Ovary (tissue), 9 donors: ENCODE results near the gene DOCK4. TPM values are rescaled to one million over a fixed set of nuclear protein-coding genes. Genes with fewer than 3 reads are reported as not detected.

ENCODE experiments used
- DNase-seq, 5 donors: peaks; one replicate each; pipeline ENCODE4 v3.0.0-alpha.2; 2019 to 2020
- H3K27ac ChIP-seq, 2 donors: fragments of 200-600 bp; one replicate each; pipeline versions ENCODE4 v1.5.1 to v1.8.0; 2019 to 2022
- H3K27me3 ChIP-seq: fragments of 200-600 bp; one replicate; pipeline ENCODE4 v1.8.0; 2022
- H3K36me3 ChIP-seq: fragments of 200-600 bp; sonication (generic); one replicate; pipeline ENCODE4 v1.5.1; 2019
- H3K4me1 ChIP-seq: one replicate; pipeline ENCODE4 v1.8.1; 2013; ENCODE audit warnings: mild to moderate bottlenecking, moderate library complexity; ENCODE audit not compliant: insufficient read depth
- H3K4me3 ChIP-seq: fragments of 200-600 bp; sonication (generic); one replicate; pipeline ENCODE4 v1.5.1; 2017
- H3K9me3 ChIP-seq, 2 donors: fragments of 200-600 bp in 1 of 2; sonication (generic) in 1 of 2; one replicate each; pipeline versions ENCODE4 v1.5.1 to v1.8.1; 2013 to 2019; ENCODE audit warnings: mild to moderate bottlenecking in 1 of 2, moderate library complexity in 1 of 2
- EP300 ChIP-seq: sonication (generic); formaldehyde crosslinking; IDR thresholded peaks from one replicate; pipeline ENCODE4 v1.6.1; 2017; ENCODE audit warnings: antibody characterized with exemption
- POLR2A ChIP-seq: fragments of 450-650 bp; IDR thresholded peaks from one replicate; pipeline ENCODE4 v1.6.1; 2017; ENCODE audit warnings: antibody characterized with exemption, mild to moderate bottlenecking, moderate library complexity
- WGBS, 3 donors: extraction: QIAGEN DNeasy Blood & Tissue Kit in 1 of 3; methylation state at CpG; one replicate each; pipeline versions ENCODE4 v1.1.5 to v1.1.7; 2013 to 2017; 5-methylcytosine and 5-hydroxymethylcytosine counted together
- intact Hi-C, 4 donors: fragments of 100-400 bp; cut with DNase I; formaldehyde crosslinking; loops; one replicate each; pipeline versions ENCODE4 v1.11.0 to v1.15.1; 2022 to 2023
- polyA plus RNA-seq, 2 donors: library from polyadenylated mRNA; stranded (reverse); fragments of 200-250 nt in 1 of 2; fragments of 350-450 nt in 1 of 2; fragmentation: Illumina TruSeq in 1 of 2; extraction: RNeasy Lipid Tissue Mini Kit (QIAGEN cat#74804) in 1 of 2; gene quantifications; one replicate each; pipeline ENCODE4 v1.2.3, GENCODE V29; 2013 to 2014
- total RNA-seq, 7 donors: library from RNA; depleted of rRNA in 2 of 7; stranded (reverse); fragments of >200 nt in 2 of 7; fragmentation: NEBNext Ultra II Directional in 3 of 7; extraction: Animal tissue kit (Norgen Biotek cat#: 25700) in 3 of 7; gene quantifications; one replicate each; pipeline versions ENCODE4 v1.1.0 to v1.2.4, GENCODE V29; 2016 to 2023
- TF ChIP-seq, protein P1 (sequence below), 3 donors: fragments of 450-650 bp in 2 of 3; fragments of 200-600 bp in 1 of 3; IDR thresholded peaks; one replicate each; pipeline versions ENCODE4 v1.5.1 to v1.8.0; 2016 to 2022; ENCODE audit warnings: antibody characterized with exemption in 3 of 3, mild to moderate bottlenecking in 1 of 3
- donor health status: DM: no; HTN: no; CAD: no; lungs with moderate emphysema.
- donor health status: DM: no; HTN: no; CAD: no.
- donor health status: Bipolar disorder and iron deficiency.
- donor health status: DM: yes; HTN: yes; CAD: no.
- donor health status: DM: no; HTN: no; CAD: no.
- donor health status: DM: yes; HTN: yes; CAD: no.

Gene DOCK4
- total and polyA plus RNA-seq, 9 donors = 9.5 to 39.7 (median 27.3) TPM

DNA sequence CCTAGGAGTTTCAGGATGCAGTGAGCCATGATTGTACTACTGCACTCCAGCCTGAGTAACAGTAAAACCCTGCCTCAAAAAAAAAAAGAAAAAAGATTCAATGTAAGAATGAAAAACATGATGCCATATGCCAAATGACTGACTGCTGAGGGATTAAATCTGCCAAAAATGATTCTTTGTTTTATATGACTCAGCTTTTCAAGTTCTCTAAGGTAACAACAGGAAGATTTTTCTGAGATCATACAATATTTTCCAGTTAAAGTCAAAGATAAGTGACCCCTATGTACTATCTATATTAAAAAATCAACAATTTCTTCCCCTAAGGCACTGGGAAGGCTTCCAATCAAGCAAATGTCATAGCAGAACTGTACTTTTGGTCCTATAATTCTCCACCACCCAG, 372.7 kb downstream of the DOCK4 start:
- H3K4me3 ChIP-seq = no peak overlapping the region
- H3K9me3 ChIP-seq = no peaks in the 10 kb centered on the region
- no peak overlapping the region for H3K27ac ChIP-seq
- intact Hi-C loops = no loop called here
- no peak for TF ChIP-seq EP300
- TF ChIP-seq POLR2A = no peak
- TF ChIP-seq, protein P1, sequence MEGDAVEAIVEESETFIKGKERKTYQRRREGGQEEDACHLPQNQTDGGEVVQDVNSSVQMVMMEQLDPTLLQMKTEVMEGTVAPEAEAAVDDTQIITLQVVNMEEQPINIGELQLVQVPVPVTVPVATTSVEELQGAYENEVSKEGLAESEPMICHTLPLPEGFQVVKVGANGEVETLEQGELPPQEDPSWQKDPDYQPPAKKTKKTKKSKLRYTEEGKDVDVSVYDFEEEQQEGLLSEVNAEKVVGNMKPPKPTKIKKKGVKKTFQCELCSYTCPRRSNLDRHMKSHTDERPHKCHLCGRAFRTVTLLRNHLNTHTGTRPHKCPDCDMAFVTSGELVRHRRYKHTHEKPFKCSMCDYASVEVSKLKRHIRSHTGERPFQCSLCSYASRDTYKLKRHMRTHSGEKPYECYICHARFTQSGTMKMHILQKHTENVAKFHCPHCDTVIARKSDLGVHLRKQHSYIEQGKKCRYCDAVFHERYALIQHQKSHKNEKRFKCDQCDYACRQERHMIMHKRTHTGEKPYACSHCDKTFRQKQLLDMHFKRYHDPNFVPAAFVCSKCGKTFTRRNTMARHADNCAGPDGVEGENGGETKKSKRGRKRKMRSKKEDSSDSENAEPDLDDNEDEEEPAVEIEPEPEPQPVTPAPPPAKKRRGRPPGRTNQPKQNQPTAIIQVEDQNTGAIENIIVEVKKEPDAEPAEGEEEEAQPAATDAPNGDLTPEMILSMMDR (IDR thresholded peaks at IDR 0.05) = no peak
- H3K27me3 ChIP-seq = no peaks in the 10 kb centered on the region
- no peaks in the 10 kb centered on the region for H3K36me3 ChIP-seq
- no peak for DNase-seq
- H3K4me1 ChIP-seq = no peaks in the 10 kb centered on the region

DNA sequence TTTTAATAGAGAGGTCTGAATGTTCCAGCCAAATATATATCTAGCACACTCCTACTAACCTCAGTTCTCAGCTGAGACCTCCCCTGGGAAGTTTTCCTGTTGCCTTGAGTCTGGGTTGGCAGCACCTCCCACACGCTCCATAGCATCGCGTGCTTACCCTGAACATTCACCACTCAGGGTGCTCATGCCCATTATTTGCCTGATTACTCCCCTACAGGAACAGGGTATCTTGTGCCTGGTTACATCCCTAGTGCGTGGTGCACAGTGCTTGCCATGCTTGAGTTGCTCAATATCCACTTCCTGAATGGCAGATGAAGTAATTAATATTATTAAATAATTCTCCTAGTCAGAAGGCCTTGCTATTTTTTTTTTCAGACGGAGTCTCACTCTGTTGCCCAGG, 374.0 kb downstream of the DOCK4 start:
- WGBS, 3 donors = 90 to 96% (median 94%) methylated on average over 5 of the region's 5 CpGs
- Histone ChIP-seq H3K27ac (no peak overlapping the region), H3K4me3 (no peak overlapping the region), H3K4me1 (no peaks in the 10 kb centered on the region), H3K36me3 (no peaks in the 10 kb centered on the region), H3K27me3 (no peaks in the 10 kb centered on the region), H3K9me3 (no peaks in the 10 kb centered on the region)
- intact Hi-C loops = no loop called here
- no peak for DNase-seq
- TF ChIP-seq, protein P1 (IDR thresholded peaks at IDR 0.05) = no peak
- no peak for TF ChIP-seq POLR2A
- no peak for TF ChIP-seq EP300

DNA sequence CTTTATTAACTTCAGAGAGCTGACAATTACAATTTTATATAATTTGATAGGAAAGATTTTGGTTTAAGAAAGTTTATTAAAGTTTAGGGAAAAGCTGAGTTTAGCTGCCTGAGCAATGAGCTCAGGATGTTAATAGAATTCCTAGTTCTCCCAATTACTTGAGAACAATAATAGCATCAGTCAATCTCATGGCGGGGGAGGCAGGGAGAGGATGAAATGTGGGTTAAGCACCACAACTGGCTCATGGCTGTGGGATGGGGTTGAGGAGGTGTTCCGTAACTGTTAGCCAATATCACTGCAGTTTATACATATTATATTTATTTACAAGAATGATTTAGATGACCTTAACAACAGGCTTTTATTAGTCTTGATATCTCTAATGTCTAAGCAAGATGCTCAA, 377.0 kb downstream of the DOCK4 start:
- no peak for DNase-seq

DNA sequence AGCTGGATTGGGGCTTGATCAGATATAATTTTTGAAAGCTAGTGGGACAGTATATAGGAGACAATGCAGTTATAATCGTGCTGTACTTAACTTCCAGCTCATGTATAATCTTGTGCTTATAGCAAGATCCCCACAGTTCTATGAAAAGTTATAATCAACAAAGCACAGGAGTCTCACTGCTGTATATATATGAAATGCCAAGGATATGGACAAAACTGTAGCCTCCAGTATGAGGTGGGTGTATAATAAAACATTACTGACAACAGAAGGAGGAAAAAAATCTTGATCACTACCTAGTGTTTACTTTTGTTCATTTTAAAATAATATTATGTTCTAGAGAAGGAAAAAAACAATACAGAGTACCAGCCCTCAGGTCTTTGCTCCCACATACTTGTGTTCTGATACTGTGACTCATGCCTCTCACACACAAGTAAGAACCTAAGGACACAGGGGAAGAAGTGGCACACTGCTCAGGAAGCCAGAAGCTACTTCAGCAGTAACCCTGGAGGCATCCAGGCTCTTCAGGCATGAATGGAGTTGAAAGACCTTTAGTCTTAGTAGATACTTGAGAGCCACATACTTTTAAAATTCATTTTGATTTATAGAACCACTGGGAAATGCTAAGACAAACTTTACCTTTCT, 378.2 kb downstream of the DOCK4 start:
- no peak for TF ChIP-seq EP300
- no peak for TF ChIP-seq POLR2A
- TF ChIP-seq, protein P1 (IDR thresholded peaks at IDR 0.05) = no peak
- H3K4me1 ChIP-seq = no peaks in the 10 kb centered on the region
- no peaks in the 10 kb centered on the region for H3K27me3 ChIP-seq
- intact Hi-C loops = no loop called here
- no peaks in the 10 kb centered on the region for H3K36me3 ChIP-seq
- WGBS, 3 donors = 91 to 94% (median 93%) methylated on average over 1 of the region's 1 CpG
- no peak overlapping the region for H3K4me3 ChIP-seq
- DNase-seq = no peak
- no peak overlapping the region for H3K27ac ChIP-seq
- no peaks in the 10 kb centered on the region for H3K9me3 ChIP-seq

More for the DNA sequence above, 377.0 kb downstream of the DOCK4 start:
- H3K9me3 ChIP-seq = no peaks in the 10 kb centered on the region
- H3K27ac ChIP-seq = no peak overlapping the region
- no peaks in the 10 kb centered on the region for H3K36me3 ChIP-seq
- TF ChIP-seq, protein P1 (IDR thresholded peaks at IDR 0.05) = no peak
- TF ChIP-seq EP300 (no peak), POLR2A (no peak)
- no peaks in the 10 kb centered on the region for H3K27me3 ChIP-seq
- intact Hi-C loops = no loop called here
- H3K4me3 ChIP-seq = no peak overlapping the region
- WGBS, 3 donors = 94 to 99% (median 95%) methylated on average over 2 of the region's 2 CpGs
- H3K4me1 ChIP-seq = no peaks in the 10 kb centered on the region
